Hematopoietic multipotent progenitor cell treated with erythropoietin and hydrocortisone succinate and interleukin-3 and kit ligand, for 4 days (in vitro differentiated cells): Measurements from ENCODE around the gene YBEY.

Experiments
- DNase-seq: peaks from one replicate; pipeline ENCODE4 v3.0.0-alpha.2; 2015

Gene YBEY

GRCh38 chr21:46265736-46266525, 20.2 kb upstream of the YBEY start:
- no peak for DNase-seq

DNA sequence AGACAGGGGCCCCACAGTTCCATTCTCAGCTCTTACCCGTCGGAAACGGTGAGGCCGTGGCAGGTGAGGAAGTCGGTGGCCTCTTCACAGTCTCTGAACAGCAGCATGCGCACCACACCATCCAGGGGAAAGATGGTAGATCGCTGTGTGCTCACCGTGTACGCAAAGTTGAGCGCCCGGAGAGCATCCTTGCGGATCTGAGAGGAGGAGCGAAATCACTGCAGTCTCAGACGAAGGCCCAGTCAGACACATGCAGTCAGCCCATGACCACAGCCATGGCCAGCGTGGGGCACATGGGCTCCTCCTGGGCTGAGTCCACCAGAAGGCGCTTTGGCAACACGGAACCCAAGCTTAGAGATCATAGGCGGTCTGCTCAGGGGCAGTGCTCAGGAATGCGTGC, 19.2 kb upstream of the YBEY start:
- no peak for DNase-seq

DNA sequence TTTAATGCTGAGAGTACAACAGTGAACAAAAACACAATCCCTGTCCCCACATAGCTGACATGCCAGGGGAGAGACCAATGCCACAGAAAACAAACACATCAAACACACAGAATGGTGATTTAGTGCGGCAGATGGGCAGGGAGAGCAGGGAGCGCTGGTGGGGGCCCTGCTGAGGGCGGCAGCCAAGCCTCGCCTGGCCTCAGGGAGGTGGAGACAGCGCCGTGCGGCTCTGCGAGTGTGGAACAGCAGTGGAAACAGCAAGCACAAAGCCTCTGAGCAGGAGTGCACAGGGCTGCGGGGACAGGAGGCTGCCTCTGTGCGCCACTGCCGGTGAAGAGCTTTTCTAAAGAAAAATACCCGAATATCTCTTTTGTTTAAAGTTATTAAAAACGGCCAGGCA, 17.8 kb upstream of the YBEY start:
- DNase-seq, result no peak

DNA sequence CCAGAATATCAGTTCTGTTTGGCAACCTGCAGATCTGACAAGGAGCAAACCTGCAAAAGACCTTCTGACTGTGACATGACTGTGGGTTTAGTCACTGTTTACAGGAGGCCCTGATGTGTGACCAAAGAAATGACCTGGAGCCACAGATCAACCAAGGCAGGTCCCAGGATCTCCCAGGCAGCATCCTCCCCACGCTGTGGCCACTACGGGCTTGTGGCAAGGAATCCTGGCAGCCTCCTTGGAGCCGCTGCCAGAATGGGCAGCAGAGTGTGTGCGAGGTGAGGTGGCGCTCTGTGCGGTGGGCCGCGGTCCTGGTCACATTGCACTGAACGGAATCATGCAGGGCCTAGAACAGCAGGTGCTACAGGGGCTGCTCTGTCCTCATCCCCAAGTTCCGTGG, 16.7 kb upstream of the YBEY start:
- DNase-seq, result no peak

- DNase-seq, result no peak
Observed at GRCh38 chr21:46273341-46273740, 12.8 kb upstream of the YBEY start.

GRCh38 chr21:46274797-46275390, 11.2 kb upstream of the YBEY start:
- no peak for DNase-seq

DNA sequence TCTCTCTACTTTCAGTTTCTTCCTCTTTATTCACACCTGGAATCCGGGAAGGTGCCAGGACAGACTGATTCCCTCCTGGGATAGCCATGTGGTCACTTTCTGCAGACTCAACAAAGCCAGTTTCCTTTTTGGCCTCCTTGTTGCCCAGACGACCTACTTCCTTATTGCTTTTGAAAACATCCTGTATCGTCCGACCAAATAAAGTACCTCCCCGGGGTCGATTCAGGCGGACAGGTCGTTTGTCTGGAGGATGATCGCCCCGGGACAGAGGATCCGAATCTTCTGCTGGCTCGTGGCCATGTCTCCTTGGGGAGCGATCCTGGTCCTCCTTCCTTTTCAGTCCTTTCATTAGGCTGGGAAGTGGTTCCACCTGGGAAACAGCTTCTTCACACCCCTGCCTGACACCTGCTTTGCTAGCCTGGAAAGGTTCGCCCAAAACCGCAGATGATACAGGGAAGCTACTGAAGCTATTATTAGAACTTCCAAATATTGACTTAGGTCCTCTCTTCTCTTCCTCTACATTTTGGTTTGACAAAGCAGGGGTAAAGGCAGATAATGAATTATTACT, 2.0 kb upstream of the YBEY start:
- DNase-seq, result peak; percentile 38

GRCh38 chr21:46284733-46285132, 1.4 kb upstream of the YBEY start:
- no peak for DNase-seq

DNA sequence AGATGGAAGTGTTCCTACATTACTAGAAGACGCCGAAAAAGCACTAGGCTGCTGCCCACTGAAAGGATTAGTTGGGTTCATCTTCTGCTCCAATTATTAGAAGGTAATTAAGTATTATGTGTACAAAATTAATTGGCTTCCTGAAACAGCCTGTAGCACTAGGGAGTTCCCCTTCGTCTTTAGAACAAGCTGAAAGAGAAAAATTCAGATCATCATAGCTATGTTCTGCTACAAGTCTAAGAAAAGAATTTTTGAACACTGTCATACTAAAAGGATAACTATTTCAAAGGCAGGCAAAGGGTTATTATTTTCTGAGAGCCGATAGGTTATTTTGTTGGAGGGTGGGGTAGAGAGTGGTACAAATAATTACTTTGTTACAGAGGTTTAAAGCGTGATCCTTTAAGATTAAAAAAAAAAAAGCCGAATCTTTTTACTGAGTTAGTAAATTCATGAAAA, 908 bp upstream of the YBEY start, which contains the start of gene MCM3AP:
MCM3AP (minus strand) TSS at position 406 of the 456 bp plus-strand sequence; CDS start at position 81, 325 bp downstream.
- no peak for DNase-seq

DNA sequence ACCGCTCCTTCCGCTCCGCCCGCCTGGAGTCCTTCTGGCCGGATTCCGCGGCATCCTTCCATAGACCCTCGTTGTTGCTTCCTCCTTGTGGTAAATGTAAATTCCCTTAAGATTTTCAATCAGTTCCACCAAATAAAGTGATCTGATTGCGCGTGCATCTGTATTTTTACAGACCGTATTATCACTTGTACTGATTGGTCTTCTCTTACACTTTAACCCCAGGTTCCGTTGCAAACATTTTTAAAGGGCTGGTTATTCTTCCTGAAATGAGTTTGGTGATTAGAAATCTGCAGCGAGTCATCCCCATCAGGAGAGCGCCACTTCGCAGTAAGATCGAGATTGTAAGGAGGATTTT, 483 bp downstream of the YBEY start:
- no peak for DNase-seq

GRCh38 chr21:46287541-46287940, 1.4 kb downstream of the YBEY start:
- no peak for DNase-seq

DNA sequence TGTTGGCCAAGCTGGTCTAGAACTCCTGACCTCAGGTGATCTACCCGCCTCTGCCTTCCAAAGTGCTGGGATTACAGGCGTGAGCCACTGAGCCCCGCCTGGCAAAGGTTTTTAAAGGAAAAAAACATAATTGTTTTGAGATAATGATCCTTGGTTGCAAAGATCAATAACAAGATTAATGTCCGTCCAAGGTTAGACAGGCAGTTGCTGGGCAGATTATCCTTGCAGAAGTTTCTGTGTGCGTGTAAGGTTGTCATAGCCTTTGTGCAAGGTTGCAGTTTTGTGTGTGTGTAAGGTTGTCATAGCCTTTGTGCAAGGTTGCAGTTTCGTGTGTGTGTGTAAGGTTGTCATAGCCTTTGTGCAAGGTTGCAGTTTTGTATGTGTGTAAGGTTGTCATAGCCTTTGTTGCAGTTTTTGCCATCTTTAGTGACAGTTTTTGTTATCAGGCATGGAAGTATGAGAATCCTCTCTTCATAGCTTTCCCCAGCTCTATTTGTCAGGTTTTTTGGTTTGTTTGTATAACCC, 3.6 kb downstream of the YBEY start:
- DNase-seq, result no peak

GRCh38 chr21:46291561-46291960, 5.4 kb downstream of the YBEY start:
- no peak for DNase-seq

- peak; percentile 72 for DNase-seq
Observed at GRCh38 chr21:46294647-46295176, 8.6 kb downstream of the YBEY start.

- DNase-seq, result peak; percentile 42
Observed at GRCh38 chr21:46295177-46295770, 9.1 kb downstream of the YBEY start.

- DNase-seq, result peak; percentile 96
Observed at GRCh38 chr21:46295996-46296752, 10.0 kb downstream of the YBEY start.

DNA sequence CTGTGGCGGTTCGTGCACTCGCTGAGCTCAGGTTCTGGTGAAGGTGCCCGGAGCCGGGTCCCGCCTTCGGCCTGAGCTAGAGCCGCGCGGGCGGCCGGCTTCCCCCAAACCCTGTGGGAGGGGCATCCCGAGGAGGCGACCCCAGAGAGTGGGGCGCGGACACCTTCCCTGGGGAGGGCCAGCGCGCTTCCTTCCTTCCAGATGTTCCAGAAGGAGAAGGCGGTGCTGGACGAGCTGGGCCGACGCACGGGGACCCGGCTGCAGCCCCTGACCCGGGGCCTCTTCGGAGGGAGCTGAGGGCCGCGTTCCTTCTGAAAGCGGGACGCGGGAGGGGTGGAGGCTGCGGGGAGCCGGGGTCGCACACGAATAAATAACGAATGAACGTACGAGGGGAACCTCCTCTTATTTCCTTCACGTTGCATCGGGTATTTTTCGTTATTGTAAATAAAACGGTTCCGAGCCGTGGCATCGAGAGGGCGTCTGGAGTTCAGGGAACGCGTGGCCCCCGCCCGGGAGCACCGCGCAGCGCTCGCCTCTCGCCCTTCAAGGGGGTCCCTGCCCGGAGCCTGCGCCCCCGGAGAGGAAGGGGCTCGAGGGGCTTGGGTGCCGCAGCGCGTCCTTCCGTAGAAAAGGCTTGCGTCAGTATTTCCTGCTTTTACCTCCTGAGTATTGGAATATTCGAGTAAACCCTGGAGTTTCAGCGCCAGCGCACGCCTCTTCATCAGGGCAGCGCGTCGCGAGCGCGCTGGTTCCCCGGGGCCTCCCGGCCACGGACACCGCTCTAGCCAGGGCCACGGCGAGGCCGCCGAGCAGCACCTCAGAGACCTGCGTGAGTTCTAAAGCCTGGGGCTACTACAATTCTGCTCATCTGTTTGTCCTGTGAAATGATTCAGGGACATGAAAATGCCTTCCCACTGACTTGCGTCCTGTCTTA, 11.5 kb downstream of the YBEY start:
- peak; percentile 49 for DNase-seq

DNA sequence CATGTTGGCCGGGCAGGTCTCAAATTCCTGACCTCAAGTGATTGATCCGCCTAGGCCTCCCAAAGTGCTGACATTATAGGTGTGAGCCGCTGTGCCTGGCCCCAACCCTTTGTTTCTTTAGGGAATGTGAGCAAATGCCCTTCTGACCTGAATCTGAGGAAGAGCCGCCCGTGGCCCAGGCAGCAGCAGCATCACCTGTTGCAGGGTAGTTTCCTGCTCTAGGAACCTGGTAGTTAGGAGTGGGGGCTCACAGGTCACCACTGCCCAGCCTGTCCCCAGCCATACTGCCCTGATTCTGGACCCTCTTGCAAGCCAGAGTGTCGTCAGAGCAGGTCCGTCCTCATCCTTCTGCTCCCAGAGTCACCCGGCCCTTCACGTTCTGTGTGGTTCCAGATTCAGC, 13.0 kb downstream of the YBEY start:
- no peak for DNase-seq

GRCh38 chr21:46301759-46302158, 15.6 kb downstream of the YBEY start:
- no peak for DNase-seq

DNA sequence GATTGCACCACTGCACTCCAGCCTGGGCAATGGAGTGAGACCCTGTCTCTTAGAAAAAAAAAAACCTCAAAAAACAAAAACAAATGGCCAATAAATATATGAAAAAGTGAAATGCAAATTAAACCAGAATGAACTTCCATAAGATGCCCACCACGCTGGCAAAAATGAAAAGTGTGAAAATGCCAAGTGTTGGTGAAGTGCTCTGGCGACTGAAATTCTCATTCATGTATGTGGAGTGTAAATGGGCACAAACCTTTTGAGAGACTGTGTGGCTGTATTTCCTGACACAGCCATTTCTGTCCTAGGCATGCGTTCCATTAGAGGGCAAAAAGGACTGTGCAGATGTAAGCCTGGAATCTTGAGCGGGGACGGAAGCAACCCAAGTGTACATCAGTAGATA, 18.3 kb downstream of the YBEY start:
- no peak for DNase-seq

DNA sequence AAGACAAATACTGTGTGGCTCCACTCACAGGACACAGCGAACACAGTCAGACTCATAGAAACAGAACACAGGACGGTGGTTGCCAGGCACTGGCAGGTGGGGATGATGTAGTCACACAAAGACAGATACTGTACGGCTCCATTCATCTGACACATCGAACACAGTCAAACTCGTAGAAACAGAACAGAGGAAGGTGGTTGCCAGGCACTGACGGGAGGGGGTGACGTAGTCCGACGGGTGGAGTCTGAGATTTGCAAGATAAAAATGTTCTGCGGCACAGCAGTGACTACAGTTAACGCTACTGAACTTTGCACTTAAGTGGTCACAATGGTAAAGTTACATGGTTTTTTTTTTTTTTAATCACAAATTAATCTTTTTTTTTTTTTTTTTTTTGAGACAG, 18.8 kb downstream of the YBEY start:
- peak; percentile 66 for DNase-seq
